Pancreas (tissue), 10 donors: ENCODE results near the gene NPHP4. TPM values are rescaled to one million over a fixed set of nuclear protein-coding genes. Genes with fewer than 3 reads are reported as not detected.

Source experiments
- ATAC-seq, 4 donors: fragments of 200-7000 bp; cut with Tn5 transposase; one replicate each; pipeline versions ENCODE4 v1.8.0 to v1.9.1; 2020; ENCODE audit warnings: mild to moderate bottlenecking in 4 of 4, moderate library complexity in 4 of 4
- DNase-seq, 6 donors: peaks; one replicate each; pipeline ENCODE4 v3.0.0-alpha.2; 2020
- FAIRE-seq: peaks from 2 replicates; lab custom pipeline; 2012; peaks lifted over from hg19 to GRCh38; lab: Jason Lieb, UNC
- H3K27ac ChIP-seq, 4 donors: fragments of 200-600 bp; sonication (generic); 1 replicate in 3 of 4; 2 replicates in 1 of 4; pipeline versions ENCODE4 v1.5.0 to v1.8.0; 2020
- H3K27me3 ChIP-seq, 4 donors: fragments of 200-600 bp; one replicate each; pipeline ENCODE4 v1.8.0; 2021
- H3K36me3 ChIP-seq, 3 donors: fragments of 200-600 bp; sonication (generic) in 1 of 3; one replicate each; pipeline versions ENCODE4 v1.5.0 to v1.8.0; 2020 to 2021
- H3K4me1 ChIP-seq, 3 donors: fragments of 200-600 bp; one replicate each; pipeline ENCODE4 v1.8.0; 2021
- H3K4me3 ChIP-seq, 4 donors: fragments of 200-600 bp; sonication (generic) in 2 of 4; one replicate each; pipeline versions ENCODE4 v1.5.0 to v1.8.0; 2020 to 2021
- H3K9me3 ChIP-seq, 4 donors: fragments of 200-600 bp; one replicate each; pipeline ENCODE4 v1.8.0; 2021
- WGBS, 2 donors: extraction: QIAGEN DNeasy Blood & Tissue Kit; methylation state at CpG; one replicate each; pipeline ENCODE4 v1.1.7; 2013; 5-methylcytosine and 5-hydroxymethylcytosine counted together
- intact Hi-C, 3 donors: fragments of 100-400 bp; cut with DNase I; formaldehyde crosslinking; loops; one replicate each; pipeline versions ENCODE4 v1.11.1 to v1.14.2; 2022
- polyA plus RNA-seq, 2 donors: library from polyadenylated mRNA; stranded (reverse); fragments of 200-250 nt; gene quantifications; one replicate each; pipeline ENCODE4 v1.2.3, GENCODE V29; 2013
- total RNA-seq, 6 donors: library from RNA; stranded (reverse); fragmentation: NEBNext Ultra II Directional in 4 of 6; extraction: Animal tissue kit (Norgen Biotek cat#: 25700) in 4 of 6; gene quantifications; one replicate each; pipeline versions ENCODE4 v1.2.1 to v1.2.4, GENCODE V29; 2021 to 2023
- TF ChIP-seq, protein P1 (sequence below), 4 donors: fragments of 200-600 bp; sonication (generic) in 3 of 4; IDR thresholded peaks; one replicate each; pipeline versions ENCODE4 v1.5.0 to v1.8.0; 2021; ENCODE audit warnings: antibody characterized with exemption in 4 of 4
- donor health status: healthy with polysubstance abuse.
- donor health status: DM: no; HTN: no; CAD: no; lungs with moderate emphysema.
- donor health status: DM: no; HTN: no; CAD: no.
- donor health status: control.
- donor health status: control.
- donor health status: Bipolar disorder and iron deficiency.
- donor health status: DM: yes; HTN: yes; CAD: no.
- donor health status: DM: no; HTN: no; CAD: no.
- donor health status: DM: no; HTN: no; CAD: no.
- donor health status: DM: yes; HTN: yes; CAD: no.

NPHP4 gene
- total and polyA plus RNA-seq, 8 donors, result 4.0 to 9.7 (median 5.7) TPM

DNA sequence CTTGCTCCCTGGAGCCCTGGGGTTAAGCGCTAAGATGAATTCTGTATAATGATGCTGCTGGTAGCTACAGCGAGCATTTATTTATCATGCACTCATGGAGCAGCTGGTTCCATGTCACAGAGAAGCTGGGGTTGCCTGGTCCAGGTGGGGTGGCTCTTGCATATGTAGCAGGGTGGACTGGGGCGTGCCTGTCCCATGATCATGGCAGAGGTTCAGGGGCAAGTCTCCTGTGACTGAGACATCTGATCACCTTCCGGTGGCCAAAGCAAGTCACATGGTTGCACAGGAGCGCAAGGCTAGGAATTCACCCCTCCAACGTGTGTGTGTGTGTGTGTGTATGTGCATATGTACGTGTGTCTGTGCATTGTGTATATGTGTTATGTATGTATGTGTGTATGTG lies 37.9 kb upstream of the NPHP4 start:
- DNase-seq, result peak in 1 of 6 donors; percentile 11
- no peak for ATAC-seq
- Histone ChIP-seq H3K4me1 (no peaks in the 10 kb centered on the region), H3K27me3 (peaks cover 0 to 4% (median 0%) of the 10 kb centered on the region in 4 donors), H3K9me3 (no peaks in the 10 kb centered on the region), H3K4me3 (no peak overlapping the region), H3K36me3 (no peaks in the 10 kb centered on the region), H3K27ac (no peak overlapping the region)
- 73 to 83% methylated on average over 7 of the region's 7 CpGs for WGBS, 2 donors
- intact Hi-C loops, result no loop called here
- FAIRE-seq, result no peak
- TF ChIP-seq, protein P1, sequence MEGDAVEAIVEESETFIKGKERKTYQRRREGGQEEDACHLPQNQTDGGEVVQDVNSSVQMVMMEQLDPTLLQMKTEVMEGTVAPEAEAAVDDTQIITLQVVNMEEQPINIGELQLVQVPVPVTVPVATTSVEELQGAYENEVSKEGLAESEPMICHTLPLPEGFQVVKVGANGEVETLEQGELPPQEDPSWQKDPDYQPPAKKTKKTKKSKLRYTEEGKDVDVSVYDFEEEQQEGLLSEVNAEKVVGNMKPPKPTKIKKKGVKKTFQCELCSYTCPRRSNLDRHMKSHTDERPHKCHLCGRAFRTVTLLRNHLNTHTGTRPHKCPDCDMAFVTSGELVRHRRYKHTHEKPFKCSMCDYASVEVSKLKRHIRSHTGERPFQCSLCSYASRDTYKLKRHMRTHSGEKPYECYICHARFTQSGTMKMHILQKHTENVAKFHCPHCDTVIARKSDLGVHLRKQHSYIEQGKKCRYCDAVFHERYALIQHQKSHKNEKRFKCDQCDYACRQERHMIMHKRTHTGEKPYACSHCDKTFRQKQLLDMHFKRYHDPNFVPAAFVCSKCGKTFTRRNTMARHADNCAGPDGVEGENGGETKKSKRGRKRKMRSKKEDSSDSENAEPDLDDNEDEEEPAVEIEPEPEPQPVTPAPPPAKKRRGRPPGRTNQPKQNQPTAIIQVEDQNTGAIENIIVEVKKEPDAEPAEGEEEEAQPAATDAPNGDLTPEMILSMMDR (IDR thresholded peaks at IDR 0.05), result no peak

DNA sequence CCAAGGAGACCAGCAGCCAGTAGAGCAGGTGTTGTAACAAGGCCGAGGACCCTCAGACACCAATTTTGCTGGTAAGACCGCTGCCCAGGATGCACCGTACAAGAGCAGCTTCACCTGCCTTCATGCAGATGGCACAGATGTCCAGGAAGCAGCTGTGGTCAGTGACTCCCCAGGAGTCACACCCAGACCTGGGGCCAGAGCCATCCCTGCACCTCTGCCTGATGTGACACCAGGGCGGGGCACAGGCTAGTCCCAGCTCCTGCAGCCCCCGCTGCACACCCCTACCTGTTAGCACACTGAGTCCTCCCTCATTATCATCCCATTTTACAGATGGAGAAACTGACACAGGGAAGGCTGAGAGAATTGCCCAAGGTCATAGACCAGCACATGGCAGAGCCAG lies 37.1 kb upstream of the NPHP4 start:
- DNase-seq (peak in 1 of 6 donors; percentile 32), FAIRE-seq (no peak), ATAC-seq (no peak)
- 88 to 99% methylated on average over 5 of the region's 5 CpGs for WGBS, 2 donors
- H3K9me3 ChIP-seq, result no peaks in the 10 kb centered on the region
- no peak overlapping the region for H3K4me3 ChIP-seq
- H3K27ac ChIP-seq, result no peak overlapping the region
- no peaks in the 10 kb centered on the region for H3K27me3 ChIP-seq
- intact Hi-C loops, result no loop called here
- H3K36me3 ChIP-seq, result no peaks in the 10 kb centered on the region
- H3K4me1 ChIP-seq, result no peaks in the 10 kb centered on the region
- TF ChIP-seq, protein P1 (IDR thresholded peaks at IDR 0.05), result no peak

DNA sequence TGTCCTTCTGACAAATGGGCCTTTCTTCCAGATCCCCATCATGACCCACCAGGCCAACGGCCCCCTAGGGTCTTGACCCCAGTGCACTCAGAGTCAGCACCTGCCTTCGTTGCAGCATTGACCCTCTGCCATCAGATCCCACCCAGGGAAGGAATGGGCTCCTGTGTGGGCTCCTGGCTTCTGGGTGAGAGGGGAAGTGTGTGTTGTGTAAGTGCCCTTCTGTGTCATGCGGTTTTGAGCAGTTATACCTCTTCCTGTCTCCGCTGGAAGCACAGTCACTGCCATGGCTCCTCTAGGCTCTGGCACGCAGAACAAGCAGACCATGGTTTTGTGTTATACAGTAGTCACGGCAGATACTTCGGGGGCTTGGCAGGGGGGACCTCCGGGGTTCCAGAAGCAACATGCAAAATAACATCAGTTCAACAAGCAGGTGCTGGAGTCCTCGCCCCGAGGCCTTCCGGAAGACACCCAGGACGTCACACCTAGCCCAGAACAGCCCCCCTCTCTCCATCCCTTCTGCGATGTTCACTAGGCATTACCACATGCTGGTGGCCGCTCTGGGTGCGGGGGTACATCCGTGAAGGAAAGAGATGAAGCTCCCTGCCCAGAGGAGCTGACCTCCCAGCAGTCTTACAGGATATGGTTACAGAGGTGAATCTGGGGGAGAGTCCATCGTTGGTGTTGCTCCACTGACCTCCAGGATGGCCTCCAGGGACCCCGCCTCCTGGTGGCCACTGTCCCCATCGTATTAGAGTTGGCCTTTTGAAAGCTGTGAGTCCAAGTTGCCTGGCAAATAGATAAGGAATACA lies 36.0 kb upstream of the NPHP4 start:
- Histone ChIP-seq H3K4me1 (no peaks in the 10 kb centered on the region), H3K9me3 (no peaks in the 10 kb centered on the region), H3K27me3 (no peaks in the 10 kb centered on the region), H3K27ac (peak overlapping the region in 2 of 4 donors; percentile 23 to 33), H3K36me3 (no peaks in the 10 kb centered on the region), H3K4me3 (peak overlapping the region in 1 of 4 donors; percentile 3)
- WGBS, 2 donors, result 69 to 74% methylated on average over 18 to 19 of the region's 19 CpGs
- TF ChIP-seq, protein P1 (IDR thresholded peaks at IDR 0.05), result no peak
- ATAC-seq (peak in 3 of 4 donors; percentile 21 to 61 (median 61)), FAIRE-seq (no peak), DNase-seq (peak in 2 of 6 donors; percentile 10 to 25)
- intact Hi-C loops, result no loop called here

DNA sequence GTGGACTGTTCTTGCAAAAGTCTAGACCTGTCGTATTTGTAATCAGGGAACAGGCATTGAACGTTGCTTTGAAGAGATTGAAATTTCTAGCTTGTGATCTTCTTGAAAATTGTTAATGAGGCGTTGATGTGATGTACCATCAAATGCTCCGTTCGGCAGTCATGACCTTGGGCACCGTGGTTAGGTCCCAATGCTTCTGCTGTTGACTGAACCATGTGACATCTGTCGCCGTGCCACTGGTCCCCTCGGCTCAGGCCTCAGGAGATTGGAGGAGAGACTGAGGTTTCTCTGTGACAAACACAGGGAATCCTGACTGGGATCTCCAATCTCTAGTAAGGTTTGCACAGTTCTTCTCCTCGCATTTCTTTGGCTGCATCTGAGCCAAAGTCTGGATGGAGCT lies 35.4 kb upstream of the NPHP4 start:
- Histone ChIP-seq H3K4me3 (peak overlapping the region in 1 of 4 donors; percentile 3), H3K36me3 (no peaks in the 10 kb centered on the region), H3K27ac (peak overlapping the region in 1 of 4 donors; percentile 33), H3K27me3 (no peaks in the 10 kb centered on the region), H3K4me1 (no peaks in the 10 kb centered on the region), H3K9me3 (no peaks in the 10 kb centered on the region)
- WGBS, 2 donors, result 43 to 44% methylated on average over 10 of the region's 10 CpGs
- FAIRE-seq (no peak), DNase-seq (peak in 1 of 6 donors; percentile 2), ATAC-seq (no peak)
- TF ChIP-seq, protein P1 (IDR thresholded peaks at IDR 0.05), result no peak
- intact Hi-C loops, result no loop called here
